Eye (tissue), 1 donor: ENCODE data around the gene ACER2.
A peak's percentile ranks its signal among the peaks of the same experiment; 100 is the strongest.

Experiments used
- DNase-seq: peaks from one replicate; pipeline ENCODE4 v3.0.0-alpha.2; 2015

ACER2 gene

GRCh38 chr9:19456996-19457692 lies 48.3 kb downstream of the ACER2 start:
- peak; percentile 95 for DNase-seq

GRCh38 chr9:19457693-19458009 lies 48.8 kb downstream of the ACER2 start:
- no peak for DNase-seq

DNA sequence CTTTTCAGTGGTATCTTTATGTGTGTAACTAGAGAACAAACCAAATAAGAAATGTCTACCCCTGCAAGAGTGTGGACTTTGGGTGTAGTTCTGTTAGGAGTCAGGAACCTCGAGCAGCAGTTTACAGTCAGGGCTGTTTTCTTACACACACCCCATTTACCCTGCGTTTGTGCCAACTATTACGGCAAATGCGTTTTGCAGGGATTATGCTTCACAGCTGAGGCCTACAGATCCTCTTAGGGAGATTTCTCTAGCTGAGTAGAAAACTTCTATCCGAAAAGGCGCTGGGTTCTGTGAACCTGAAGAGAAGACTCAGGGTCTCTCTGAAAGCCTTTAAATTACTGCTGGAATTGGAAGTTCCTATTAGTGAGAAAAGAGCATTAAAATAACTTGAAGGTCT lies 51.4 kb downstream of the ACER2 start:
- peak; percentile 21 for DNase-seq

GRCh38 chr9:19461135-19461534 lies 52.3 kb downstream of the ACER2 start:
- no peak for DNase-seq

- DNase-seq: no peak
Observed at GRCh38 chr9:19464061-19464763, 55.4 kb downstream of the ACER2 start.

GRCh38 chr9:19464764-19465585 lies 56.2 kb downstream of the ACER2 start:
- peak; percentile 75 for DNase-seq

GRCh38 chr9:19465586-19466279 lies 56.9 kb downstream of the ACER2 start:
- no peak for DNase-seq

GRCh38 chr9:19466280-19466639 lies 57.5 kb downstream of the ACER2 start:
- no peak for DNase-seq

DNA sequence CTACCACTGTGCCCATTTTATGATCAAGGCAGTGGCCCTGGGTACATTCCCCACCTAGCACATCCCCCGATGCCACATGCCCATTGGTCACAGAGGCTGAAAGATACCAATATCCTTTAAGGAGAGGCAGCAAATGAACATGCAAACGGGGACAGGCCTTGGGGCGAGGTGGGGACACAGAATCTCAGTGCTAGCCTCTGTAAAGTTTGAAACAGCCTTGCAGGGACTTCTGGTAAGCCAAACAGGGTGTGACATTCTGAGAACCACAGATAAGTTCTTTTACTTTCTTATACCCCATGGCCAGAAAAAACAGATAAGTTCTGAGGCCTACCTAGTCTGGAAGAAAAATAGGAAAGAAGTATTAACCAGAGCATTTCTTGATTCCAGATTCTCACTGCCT lies 60.5 kb downstream of the ACER2 start:
- DNase-seq: no peak

DNA sequence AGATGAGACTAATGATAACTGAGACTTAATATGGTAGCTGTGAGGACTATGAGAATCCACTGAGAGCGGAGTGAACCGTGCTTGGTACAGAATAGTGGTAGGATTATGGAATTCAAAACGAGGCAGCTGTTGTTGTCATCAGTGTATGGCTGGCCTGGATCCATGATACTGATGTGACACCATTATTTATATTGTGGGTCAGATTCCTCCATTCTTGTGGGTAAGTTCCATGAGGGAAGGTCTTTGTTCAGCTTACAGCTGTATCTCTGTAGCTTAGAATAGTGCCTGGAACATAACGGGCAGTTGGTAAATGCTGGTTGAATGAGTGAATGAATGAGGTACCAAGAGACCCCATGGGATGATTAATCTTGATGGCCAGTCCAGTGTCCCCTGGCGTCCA lies 61.8 kb downstream of the ACER2 start:
- DNase-seq: no peak

- DNase-seq: peak; percentile 8
Observed at GRCh38 chr9:19470981-19471650, 62.3 kb downstream of the ACER2 start.

GRCh38 chr9:19471737-19472648 lies 63.2 kb downstream of the ACER2 start:
- DNase-seq: peak; percentile 82

GRCh38 chr9:19473605-19474004 lies 64.8 kb downstream of the ACER2 start:
- DNase-seq: no peak

DNA sequence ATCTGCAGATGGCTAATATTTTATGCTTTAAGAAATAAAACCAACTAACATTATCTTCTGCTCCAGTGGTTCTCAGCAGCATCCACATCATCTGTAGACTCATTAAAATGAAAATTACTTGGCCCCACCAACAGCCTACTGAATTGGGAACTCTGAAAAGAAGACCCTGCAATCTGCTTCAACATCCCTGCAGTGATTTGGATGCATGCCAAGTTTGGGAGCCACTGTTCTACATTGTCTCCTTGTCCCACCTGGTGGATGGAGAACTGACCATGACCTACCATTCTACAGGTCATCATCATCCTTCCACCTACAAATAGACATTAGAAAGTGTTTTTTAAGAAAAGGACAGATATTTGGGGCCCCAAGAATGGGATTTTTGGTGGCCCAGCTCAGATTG lies 71.1 kb downstream of the ACER2 start:
- DNase-seq: no peak

- no peak for DNase-seq
Observed at GRCh38 chr9:19480345-19480744, 71.5 kb downstream of the ACER2 start.

DNA sequence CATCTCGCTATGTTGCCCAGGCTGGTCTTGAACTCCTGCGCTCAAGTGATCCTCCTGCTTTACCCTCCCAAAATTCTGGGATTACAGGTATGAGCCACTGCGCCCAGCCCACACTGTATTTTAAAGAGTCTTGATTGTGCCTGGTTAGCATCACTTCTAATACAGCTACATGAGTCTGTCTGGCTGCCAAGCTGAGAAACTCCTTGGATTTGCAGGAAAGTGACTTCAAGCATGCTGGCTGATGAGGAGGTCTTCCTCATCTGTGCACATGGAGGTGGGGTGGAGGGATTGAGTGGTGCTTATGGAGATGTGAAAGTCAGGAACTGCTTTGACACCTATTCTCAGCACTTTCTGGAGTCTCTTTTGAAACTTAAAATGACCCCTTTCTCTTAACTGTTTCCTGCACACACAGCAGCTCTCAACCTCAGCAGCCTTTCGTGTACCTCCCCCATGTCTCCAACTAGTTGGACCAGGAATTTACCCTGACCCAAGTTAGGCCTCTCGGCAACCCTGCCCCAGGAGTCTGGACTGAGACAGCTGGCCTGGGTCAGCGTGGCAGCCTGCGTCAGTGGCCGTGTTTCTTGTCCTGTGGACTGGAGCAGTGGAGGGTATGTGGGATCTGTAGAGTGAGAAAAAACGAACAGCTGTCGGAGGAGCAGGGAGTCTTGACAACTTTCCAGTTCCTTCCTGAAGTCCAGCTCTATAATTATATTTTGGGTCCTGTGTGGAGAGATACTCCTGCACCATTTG lies 72.5 kb downstream of the ACER2 start:
- no peak for DNase-seq

DNA sequence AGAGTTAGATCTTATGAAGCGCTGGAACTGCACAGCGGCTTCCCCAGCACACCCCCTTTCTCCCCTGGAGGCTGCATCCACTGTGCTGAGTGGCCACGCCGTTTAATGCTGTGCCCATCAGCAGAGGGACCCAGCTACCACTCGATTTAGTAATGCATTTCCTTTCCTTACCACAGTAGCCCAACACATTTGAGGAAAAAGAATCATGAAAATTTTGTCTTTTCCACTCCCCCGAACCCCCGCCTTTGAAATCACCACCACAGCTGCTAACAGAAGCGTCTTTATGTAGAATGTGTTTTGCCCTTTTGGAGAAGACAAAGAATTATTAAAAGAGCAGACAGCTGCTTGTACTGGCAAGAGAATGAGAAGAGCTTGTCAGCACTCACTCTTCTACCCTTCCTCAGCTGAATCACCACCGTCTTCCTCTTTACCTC lies 73.2 kb downstream of the ACER2 start:
- no peak for DNase-seq

- DNase-seq: no peak
Observed at GRCh38 chr9:19484699-19485098, 75.9 kb downstream of the ACER2 start.

DNA sequence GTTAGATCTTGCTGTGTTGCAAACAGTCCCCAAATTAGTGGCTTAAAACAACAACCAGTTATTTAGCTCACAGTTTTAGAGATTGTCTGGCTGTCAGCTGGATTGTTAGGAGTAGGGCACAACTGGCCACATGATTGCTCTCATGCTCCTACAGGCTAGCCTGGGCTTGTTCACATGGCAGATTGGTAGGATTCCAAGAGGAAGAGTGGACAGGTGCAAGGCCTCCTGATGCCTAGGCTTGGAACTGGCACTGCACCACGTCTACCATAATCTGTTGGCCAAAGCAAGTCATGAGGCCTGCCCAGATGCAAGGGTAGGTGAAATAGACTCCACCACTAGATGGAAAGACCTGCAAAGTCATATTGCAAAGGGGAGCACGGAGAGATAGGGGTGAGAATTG lies 76.4 kb downstream of the ACER2 start:
- DNase-seq: no peak

DNA sequence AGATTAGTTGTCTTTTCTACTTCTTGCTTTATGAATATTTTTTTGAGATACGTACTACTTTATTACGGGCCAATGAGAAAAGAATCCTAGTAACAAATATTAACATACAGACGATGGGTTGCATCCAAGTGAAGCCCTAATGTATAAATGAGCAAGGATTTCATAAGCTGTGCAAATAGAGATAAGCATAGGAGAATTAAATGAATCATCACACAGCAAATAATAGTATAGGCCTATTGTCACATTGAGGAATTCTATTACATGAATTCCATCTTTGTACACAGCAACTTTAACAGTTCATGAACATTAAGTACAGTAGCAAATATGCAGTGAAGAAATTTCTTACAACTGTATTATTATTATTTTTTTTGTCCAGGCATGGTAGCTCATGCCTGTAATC lies 78.0 kb downstream of the ACER2 start:
- no peak for DNase-seq

- DNase-seq: no peak
Observed at GRCh38 chr9:19488721-19489120, 79.9 kb downstream of the ACER2 start.
